Liver (tissue), 9 donors: ENCODE measurements around the gene ZDHHC9. TPM values are rescaled to one million over a fixed set of nuclear protein-coding genes. Genes with fewer than 3 reads are reported as not detected.

ENCODE experiments used
- DNase-seq: peaks from one replicate; pipeline ENCODE4 v3.0.0-alpha.2; 2017; ENCODE audit warnings: low spot score
- H3K27ac ChIP-seq, 2 donors: one replicate each; pipeline ENCODE4 v1.7.0; 2013; ENCODE audit warnings: inconsistent platforms in 2 of 2, low read length in 2 of 2, control low read depth in 1 of 2, low read depth in 1 of 2, mild to moderate bottlenecking in 1 of 2
- H3K27me3 ChIP-seq, 4 donors: one replicate each; pipeline versions ENCODE4 v1.6.1 to v1.7.0; 2013; ENCODE audit warnings: low read length in 3 of 4, inconsistent platforms in 1 of 4, mild to moderate bottlenecking in 1 of 4, moderate library complexity in 1 of 4; ENCODE audit not compliant: control insufficient read depth in 4 of 4, insufficient read depth in 4 of 4
- H3K36me3 ChIP-seq, 4 donors: one replicate each; pipeline versions ENCODE4 v1.6.1 to v1.7.0; 2013; ENCODE audit warnings: low read length in 3 of 4, mild to moderate bottlenecking in 3 of 4, low read depth in 1 of 4, moderate library complexity in 1 of 4; ENCODE audit not compliant: control insufficient read depth in 4 of 4, insufficient read depth in 3 of 4
- H3K4me1 ChIP-seq, 4 donors: one replicate each; pipeline versions ENCODE4 v1.6.1 to v1.7.0; 2013; ENCODE audit warnings: low read length in 3 of 4, mild to moderate bottlenecking in 3 of 4, moderate library complexity in 1 of 4; ENCODE audit not compliant: control insufficient read depth in 4 of 4, insufficient read depth in 4 of 4
- H3K4me3 ChIP-seq, 3 donors: one replicate each; pipeline versions ENCODE4 v1.6.1 to v1.7.0; 2013; ENCODE audit warnings: low read length in 3 of 3, control low read depth in 1 of 3, low read depth in 1 of 3, mild to moderate bottlenecking in 1 of 3
- H3K9ac ChIP-seq, 2 donors: one replicate each; pipeline ENCODE4 v1.7.0; 2013; ENCODE audit warnings: low read length in 2 of 2, mild to moderate bottlenecking in 2 of 2, moderate library complexity in 2 of 2, control low read depth in 1 of 2, low read depth in 1 of 2
- H3K9me3 ChIP-seq, 4 donors: one replicate each; pipeline versions ENCODE4 v1.6.1 to v1.7.0; 2013; ENCODE audit warnings: low read length in 3 of 4; ENCODE audit not compliant: control insufficient read depth in 4 of 4
- EGR1 ChIP-seq, 2 donors: IDR thresholded peaks; 2 replicates each; pipeline ENCODE4 v1.6.1; 2016 to 2018; ENCODE audit warnings: antibody characterized with exemption in 2 of 2, low read depth in 2 of 2
- GABPA ChIP-seq, 2 donors: IDR thresholded peaks in 1 of 2; conservative IDR thresholded peaks in 1 of 2; 2 replicates each; pipeline ENCODE4 v1.6.1; 2016; ENCODE audit warnings: antibody characterized with exemption in 2 of 2, mild to moderate bottlenecking in 1 of 2, moderate library complexity in 1 of 2
- HNF4A ChIP-seq, 2 donors: conservative IDR thresholded peaks; 2 replicates each; pipeline ENCODE4 v1.6.1; 2016; ENCODE audit warnings: antibody characterized with exemption in 2 of 2, mild to moderate bottlenecking in 2 of 2
- NR2F2 ChIP-seq: IDR thresholded peaks from 2 replicates; pipeline ENCODE4 v1.6.1; 2016; ENCODE audit warnings: antibody characterized with exemption
- RAD21 ChIP-seq, 2 donors: IDR thresholded peaks; 2 replicates each; pipeline ENCODE4 v1.6.1; 2016; ENCODE audit warnings: antibody characterized with exemption in 2 of 2, mild to moderate bottlenecking in 2 of 2
- RXRA ChIP-seq, 2 donors: IDR thresholded peaks; 2 replicates each; pipeline ENCODE4 v1.6.1; 2017 to 2018; ENCODE audit warnings: antibody characterized with exemption in 2 of 2, mild to moderate bottlenecking in 1 of 2
- SP1 ChIP-seq: IDR thresholded peaks from 2 replicates; pipeline ENCODE4 v1.6.1; 2018; ENCODE audit warnings: antibody characterized with exemption, mild to moderate bottlenecking
- TAF1 ChIP-seq: conservative IDR thresholded peaks from 2 replicates; pipeline ENCODE4 v1.6.1; 2016; ENCODE audit warnings: antibody characterized with exemption, mild to moderate bottlenecking
- YY1 ChIP-seq: IDR thresholded peaks from 2 replicates; pipeline ENCODE4 v1.6.1; 2016; ENCODE audit warnings: antibody characterized with exemption, mild to moderate bottlenecking
- ZBTB33 ChIP-seq: IDR thresholded peaks from 2 replicates; pipeline ENCODE4 v1.6.1; 2016; ENCODE audit warnings: antibody characterized with exemption
- WGBS: extraction: QIAGEN DNeasy Blood & Tissue Kit; methylation state at CpG from one replicate; pipeline ENCODE4 v1.1.7; 2013; 5-methylcytosine and 5-hydroxymethylcytosine counted together
- polyA plus RNA-seq, 2 donors: library from polyadenylated mRNA; stranded (reverse) in 1 of 2; unstranded in 1 of 2; fragments of 200-250 nt in 1 of 2; fragments of >200 nt in 1 of 2; fragmentation: Nextera tagmentation in 1 of 2; extraction: Ambion mirVana in 1 of 2; gene quantifications; one replicate each; pipeline versions ENCODE4 v1.2.1 to v1.2.3, GENCODE V29; 2013 to 2015
- total RNA-seq, 2 donors: library from RNA; depleted of rRNA; stranded (reverse); fragments of >200 nt; gene quantifications; one replicate each; pipeline ENCODE4 v1.2.3, GENCODE V29; 2014
- TF ChIP-seq, protein P1 (sequence below): fragments of 150-350 bp; IDR thresholded peaks from 2 replicates; pipeline ENCODE4 v1.5.1; 2017; ENCODE audit warnings: improper control_type of control experiment, low read depth, low read length; ENCODE audit not compliant: missing input control
- TF ChIP-seq, protein P2 (sequence below): IDR thresholded peaks from 2 replicates; pipeline ENCODE4 v1.6.1; 2016; ENCODE audit warnings: antibody characterized with exemption
- donor health status: healthy.
- donor health status: healthy.
- donor health status: healthy.
- donor health status: healthy.
- donor health status: healthy.

Gene ZDHHC9
- total and polyA plus RNA-seq, 4 donors: 10.2 to 26.8 (median 24.3) TPM

DNA sequence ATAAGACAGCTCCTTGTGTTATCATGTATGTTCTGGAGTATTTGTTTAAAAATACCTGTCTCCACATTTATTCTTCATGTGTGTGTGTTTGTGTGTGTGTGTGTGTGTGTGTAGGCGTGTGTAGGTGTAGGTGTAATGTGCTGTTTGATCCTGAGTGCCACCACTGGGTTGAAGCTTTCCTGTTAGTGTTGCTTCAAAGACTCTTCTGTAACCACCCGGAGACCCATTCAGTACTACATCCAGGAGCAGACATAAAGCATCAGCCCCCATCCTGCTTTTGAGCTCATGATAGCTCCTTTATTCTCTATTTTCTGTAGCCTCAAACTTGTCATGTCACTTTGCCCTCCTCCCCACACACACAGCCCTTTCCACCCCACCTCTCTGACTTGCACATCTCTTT is 3.0 kb upstream of the ZDHHC9 start:
- H3K27ac ChIP-seq: no peak overlapping the region
- TF ChIP-seq RAD21 (IDR thresholded peaks at IDR 0.05) (no peak), RXRA (IDR thresholded peaks at IDR 0.05) (no peak), YY1 (no peak), NR2F2 (no peak), HNF4A (conservative IDR thresholded peaks at IDR 0.05) (no peak), EGR1 (IDR thresholded peaks at IDR 0.05; ENCODE audit: low read depth in 2 of 2) (no peak), ZBTB33 (no peak)
- WGBS: 84% methylated on average over 2 of the region's 2 CpGs
- no peaks in the 10 kb centered on the region for H3K9me3 ChIP-seq
- no peak overlapping the region for H3K9ac ChIP-seq
- H3K36me3 ChIP-seq: no peaks in the 10 kb centered on the region
- H3K4me1 ChIP-seq: peaks cover 0 to 11% (median 8%) of the 10 kb centered on the region in 4 donors
- H3K4me3 ChIP-seq: no peak overlapping the region
- DNase-seq: no peak
- no peaks in the 10 kb centered on the region for H3K27me3 ChIP-seq

GRCh38 chrX:129845616-129846190 is 2.0 kb upstream of the ZDHHC9 start:
- TF ChIP-seq GABPA (IDR thresholded peaks at IDR 0.05 in 1 of 2, conservative IDR thresholded peaks at IDR 0.05 in 1 of 2) (no peak), ZBTB33 (no peak), EGR1 (IDR thresholded peaks at IDR 0.05; ENCODE audit: low read depth in 2 of 2) (no peak), RAD21 (IDR thresholded peaks at IDR 0.05) (no peak), TAF1 (no peak), HNF4A (conservative IDR thresholded peaks at IDR 0.05) (no peak), SP1 (no peak)
- TF ChIP-seq, protein P1, sequence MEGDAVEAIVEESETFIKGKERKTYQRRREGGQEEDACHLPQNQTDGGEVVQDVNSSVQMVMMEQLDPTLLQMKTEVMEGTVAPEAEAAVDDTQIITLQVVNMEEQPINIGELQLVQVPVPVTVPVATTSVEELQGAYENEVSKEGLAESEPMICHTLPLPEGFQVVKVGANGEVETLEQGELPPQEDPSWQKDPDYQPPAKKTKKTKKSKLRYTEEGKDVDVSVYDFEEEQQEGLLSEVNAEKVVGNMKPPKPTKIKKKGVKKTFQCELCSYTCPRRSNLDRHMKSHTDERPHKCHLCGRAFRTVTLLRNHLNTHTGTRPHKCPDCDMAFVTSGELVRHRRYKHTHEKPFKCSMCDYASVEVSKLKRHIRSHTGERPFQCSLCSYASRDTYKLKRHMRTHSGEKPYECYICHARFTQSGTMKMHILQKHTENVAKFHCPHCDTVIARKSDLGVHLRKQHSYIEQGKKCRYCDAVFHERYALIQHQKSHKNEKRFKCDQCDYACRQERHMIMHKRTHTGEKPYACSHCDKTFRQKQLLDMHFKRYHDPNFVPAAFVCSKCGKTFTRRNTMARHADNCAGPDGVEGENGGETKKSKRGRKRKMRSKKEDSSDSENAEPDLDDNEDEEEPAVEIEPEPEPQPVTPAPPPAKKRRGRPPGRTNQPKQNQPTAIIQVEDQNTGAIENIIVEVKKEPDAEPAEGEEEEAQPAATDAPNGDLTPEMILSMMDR: no peak
- TF ChIP-seq, protein P2, sequence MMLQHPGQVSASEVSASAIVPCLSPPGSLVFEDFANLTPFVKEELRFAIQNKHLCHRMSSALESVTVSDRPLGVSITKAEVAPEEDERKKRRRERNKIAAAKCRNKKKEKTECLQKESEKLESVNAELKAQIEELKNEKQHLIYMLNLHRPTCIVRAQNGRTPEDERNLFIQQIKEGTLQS: no peak
- Histone ChIP-seq H3K9me3 (no peaks in the 10 kb centered on the region), H3K4me1 (peaks cover 0 to 14% (median 11%) of the 10 kb centered on the region in 4 donors), H3K36me3 (peaks cover 0 to 2% (median 0%) of the 10 kb centered on the region in 4 donors), H3K4me3 (no peak overlapping the region), H3K27ac (no peak overlapping the region), H3K27me3 (no peaks in the 10 kb centered on the region), H3K9ac (no peak overlapping the region)
- DNase-seq: no peak
- 78% methylated on average over 4 of the region's 4 CpGs for WGBS
